Heart right ventricle (tissue), 16 donors: ENCODE results near the gene ZNF106. TPM values are rescaled to one million over a fixed set of nuclear protein-coding genes. Genes with fewer than 3 reads are reported as not detected.

ENCODE experiments used
- ATAC-seq, 8 donors: fragments of 200-7000 bp; cut with Tn5 transposase; one replicate each; pipeline ENCODE4 v1.9.1; 2020; ENCODE audit warnings: mild to moderate bottlenecking in 8 of 8, moderate library complexity in 8 of 8, moderate number of reproducible peaks in 1 of 8
- DNase-seq, 2 donors: peaks; one replicate each; pipeline ENCODE4 v3.0.0-alpha.2; 2020
- H3K27ac ChIP-seq, 10 donors: fragments of 200-600 bp; sonication (generic) in 2 of 10; one replicate each; pipeline versions ENCODE4 v1.5.0 to v1.8.0; 2020 to 2022; ENCODE audit warnings: mild to moderate bottlenecking in 3 of 10
- H3K27me3 ChIP-seq, 7 donors: fragments of 200-600 bp; one replicate each; pipeline ENCODE4 v1.8.0; 2021 to 2022; ENCODE audit warnings: mild to moderate bottlenecking in 2 of 7
- H3K36me3 ChIP-seq, 9 donors: fragments of 200-600 bp; sonication (generic) in 1 of 9; one replicate each; pipeline versions ENCODE4 v1.5.0 to v1.8.0; 2020 to 2022; ENCODE audit warnings: mild to moderate bottlenecking in 2 of 9
- H3K4me1 ChIP-seq, 9 donors: fragments of 200-600 bp; sonication (generic) in 1 of 9; one replicate each; pipeline versions ENCODE4 v1.5.0 to v1.8.0; 2020 to 2022; ENCODE audit warnings: mild to moderate bottlenecking in 4 of 9
- H3K4me3 ChIP-seq, 10 donors: fragments of 200-600 bp; sonication (generic) in 2 of 10; one replicate each; pipeline versions ENCODE4 v1.5.0 to v1.8.0; 2020 to 2022; ENCODE audit warnings: mild to moderate bottlenecking in 7 of 10, moderate library complexity in 2 of 10
- H3K9me3 ChIP-seq, 11 donors: fragments of 200-600 bp in 10 of 11; sonication (generic) in 2 of 11; one replicate each; pipeline versions ENCODE4 v1.5.0 to v1.8.0; 2013 to 2022; ENCODE audit warnings: mild to moderate bottlenecking in 2 of 11, control low read depth in 1 of 11, moderate library complexity in 1 of 11
- CTCF ChIP-seq, 9 donors: fragments of 200-600 bp; sonication (generic) in 2 of 9; IDR thresholded peaks; one replicate each; pipeline versions ENCODE4 v1.5.0 to v1.8.0; 2021 to 2022; ENCODE audit warnings: antibody characterized with exemption in 9 of 9, mild to moderate bottlenecking in 5 of 9, moderate library complexity in 1 of 9
- WGBS, 2 donors: extraction: QIAGEN DNeasy Blood & Tissue Kit; methylation state at CpG; one replicate each; pipeline ENCODE4 v1.1.7; 2013; ENCODE audit warnings: inconsistent platforms in 1 of 2; 5-methylcytosine and 5-hydroxymethylcytosine counted together
- intact Hi-C, 10 donors: fragments of 100-400 bp; cut with DNase I; formaldehyde crosslinking; loops; one replicate each; pipeline versions ENCODE4 v1.11.1 to v1.14.2; 2022
- polyA plus RNA-seq, 2 donors: library from polyadenylated mRNA; stranded (reverse); fragments of 200-250 nt; gene quantifications; one replicate each; pipeline ENCODE4 v1.2.3, GENCODE V29; 2013
- total RNA-seq, 10 donors: library from RNA; stranded (reverse); fragmentation: NEBNext Ultra II Directional in 3 of 10; extraction: Animal tissue kit (Norgen Biotek cat#: 25700) in 3 of 10; gene quantifications; one replicate each; pipeline versions ENCODE4 v1.2.1 to v1.2.4, GENCODE V29; 2021 to 2023
- donor health status: Arrhythmogenic right ventricular cardiomyopathy.
- donor health status: ischemic (EF 13 %, LVEDD 7.1; RV severe dilation, severe dysfunction).
- donor health status: healthy with polysubstance abuse.
- donor health status: DM: no; HTN: yes; CAD: no.
- donor health status: DM: no; HTN: no; CAD: no.
- donor health status: ischemic (EF 25% LVEDD 6.9; RV normal size, moderate dysfunction).
- donor health status: ischemic (EF 25% LVEDD 5.7; RV mildly dilated, moderate dysfunction).
- donor health status: healthy.
- donor health status: DM: yes; HTN: yes; CAD: no.
- donor health status: Ischemic cardiomyopathy.
- donor health status: ischemic (EF 35%, LVEDD 5.7; RV mildly dilated, moderate dysfunction).
- donor health status: nonischemic (EF 11% LVEDD 7.7; RV severe dilation, severe dysfunction).
- donor health status: DM: yes; HTN: yes; CAD: no.
- donor health status: PGD.
- donor health status: ischemic (EF 29% LVEDD 5.4; RV normal size, mild dysfunction).
- donor health status: nonischemic (EF 23%, LVEDD 6.1; RV moderate dilation, normal function).

Gene ZNF106
- total and polyA plus RNA-seq, 12 donors: 52.6 to 945 (median 720) TPM

- ATAC-seq: no peak
- no peak for DNase-seq
- H3K4me3 ChIP-seq: no peak overlapping the region
- no peak for TF ChIP-seq CTCF (IDR thresholded peaks at IDR 0.05)
- intact Hi-C loops: no loop called here
- no peaks in the 10 kb centered on the region for H3K27me3 ChIP-seq
- WGBS, 2 donors: 96 to 97% methylated on average over 6 of the region's 6 CpGs
- H3K4me1 ChIP-seq: peaks cover 0 to 21% (median 5%) of the 10 kb centered on the region in 9 donors
- peaks cover 0 to 26% (median 0%) of the 10 kb centered on the region in 9 donors for H3K36me3 ChIP-seq
- H3K27ac ChIP-seq: no peak overlapping the region
- peaks cover 0 to 15% (median 6%) of the 10 kb centered on the region in 11 donors for H3K9me3 ChIP-seq
Observed at GRCh38 chr15:42482701-42483100, 8.2 kb downstream of the ZNF106 start.

GRCh38 chr15:42474827-42475226 is 16.1 kb downstream of the ZNF106 start:
- Histone ChIP-seq H3K4me3 (no peak overlapping the region), H3K9me3 (no peaks in the 10 kb centered on the region), H3K4me1 (peaks cover 0 to 32% (median 18%) of the 10 kb centered on the region in 9 donors), H3K36me3 (peaks cover 0 to 23% (median 0%) of the 10 kb centered on the region in 9 donors), H3K27ac (peak overlapping the region in 2 of 10 donors; percentile 6 to 16), H3K27me3 (no peaks in the 10 kb centered on the region)
- ATAC-seq: no peak
- no peak for DNase-seq
- intact Hi-C loops: loop anchor here in 1 of 10 donors (10.0 kb wide), 1 partner anchor 200 kb away; the partner anchor contains the start of genes GANC and TMEM87A
- TF ChIP-seq CTCF (IDR thresholded peaks at IDR 0.05): no peak
- WGBS, 2 donors: 73 to 81% methylated on average over 2 of the region's 2 CpGs

GRCh38 chr15:42471002-42471401 is 19.9 kb downstream of the ZNF106 start:
- no peaks in the 10 kb centered on the region for H3K9me3 ChIP-seq
- intact Hi-C loops: loop anchor here in 1 of 10 donors (10.0 kb wide), 1 partner anchor 196 kb away; the partner anchor contains the start of genes GANC and TMEM87A
- peak overlapping the region in 8 of 10 donors; percentile 10 to 65 (median 36) for H3K27ac ChIP-seq
- DNase-seq: no peak
- H3K36me3 ChIP-seq: peaks cover 0 to 47% (median 0%) of the 10 kb centered on the region in 9 donors
- no peak for TF ChIP-seq CTCF (IDR thresholded peaks at IDR 0.05)
- peaks cover 0 to 33% (median 18%) of the 10 kb centered on the region in 9 donors for H3K4me1 ChIP-seq
- H3K4me3 ChIP-seq: no peak overlapping the region
- no peaks in the 10 kb centered on the region for H3K27me3 ChIP-seq
- ATAC-seq: peak in 6 of 8 donors; percentile 16 to 85 (median 30)
- 24 to 46% methylated on average over 3 of the region's 3 CpGs for WGBS, 2 donors

GRCh38 chr15:42465520-42466259 is 25.3 kb downstream of the ZNF106 start:
- Histone ChIP-seq H3K9me3 (no peaks in the 10 kb centered on the region), H3K27ac (no peak overlapping the region), H3K4me3 (no peak overlapping the region), H3K4me1 (peaks cover 0 to 23% (median 11%) of the 10 kb centered on the region in 9 donors), H3K27me3 (no peaks in the 10 kb centered on the region), H3K36me3 (peaks cover 0 to 81% (median 5%) of the 10 kb centered on the region in 9 donors)
- no peak for ATAC-seq
- no peak for TF ChIP-seq CTCF (IDR thresholded peaks at IDR 0.05)
- intact Hi-C loops: loop anchor here in 1 of 10 donors (10.0 kb wide), 1 partner anchor 81 kb away; no protein-coding TSS in a partner anchor
- 89 to 92% methylated on average over 8 of the region's 8 CpGs for WGBS, 2 donors
- DNase-seq: no peak
